K562 (cell line): ENCODE data around the gene NASP. TPM values are rescaled to one million over a fixed set of nuclear protein-coding genes. Genes with fewer than 3 reads are reported as not detected.
A peak's percentile ranks its signal among the peaks of the same experiment; 100 is the strongest.

Experiments
- ATF2 ChIP-seq: sonication (generic); formaldehyde crosslinking; IDR thresholded peaks from 2 replicates; pipeline ENCODE4 v1.8.1; 2022; ENCODE audit warnings: missing genetic modification reagents
- BCOR ChIP-seq: fragments of 450-650 bp; IDR thresholded peaks from 2 replicates; pipeline ENCODE4 v1.6.1; 2016
- HEY1 ChIP-seq: fragments of 250-450 bp; sonication (Bioruptor Pico); IDR thresholded peaks from 2 replicates; pipeline ENCODE4 v1.5.0; 2020; ENCODE audit warnings: mild to moderate bottlenecking, moderate library complexity, borderline replicate concordance
- HNRNPH1 ChIP-seq: fragments of 200-400 bp; formaldehyde crosslinking; optimal IDR thresholded peaks from 2 replicates; pipeline ENCODE3; 2017; ENCODE audit warnings: low read depth, mild to moderate bottlenecking, low read length, moderate library complexity
- KAT7 ChIP-seq: sonication (generic); formaldehyde crosslinking; IDR thresholded peaks from 2 replicates; pipeline ENCODE4 v1.8.0; 2022; ENCODE audit warnings: missing genetic modification reagents, mild to moderate bottlenecking, borderline replicate concordance
- LCOR ChIP-seq: sonication (generic); formaldehyde crosslinking; IDR thresholded peaks from 2 replicates; pipeline ENCODE4 v1.8.0; 2022; ENCODE audit warnings: mild to moderate bottlenecking, missing genetic modification reagents
- LEF1 ChIP-seq: fragments of 450-650 bp; IDR thresholded peaks from 2 replicates; pipeline ENCODE4 v1.6.1; 2016; ENCODE audit warnings: mild to moderate bottlenecking
- MCM5 ChIP-seq: fragments of 450-650 bp; IDR thresholded peaks from 2 replicates; pipeline ENCODE4 v1.6.1; 2016; ENCODE audit warnings: low read depth
- MTA2 ChIP-seq: fragments of 450-650 bp; IDR thresholded peaks from 2 replicates; pipeline ENCODE4 v1.6.1; 2016; ENCODE audit warnings: low read depth
- PKNOX1 ChIP-seq: fragments of 450-650 bp; IDR thresholded peaks from 2 replicates; pipeline ENCODE4 v1.6.1; 2016
- SAFB2 ChIP-seq: fragments of 200-400 bp; formaldehyde crosslinking; IDR thresholded peaks from 2 replicates; pipeline ENCODE4 v1.6.1; 2018; ENCODE audit warnings: borderline replicate concordance, low read length, low read depth, moderate library complexity; ENCODE audit not compliant: severe bottlenecking
- SMAD4 ChIP-seq: fragments of 250-450 bp; sonication (Bioruptor Pico); conservative IDR thresholded peaks from 2 replicates; pipeline ENCODE4 v1.8.0; 2021; ENCODE audit warnings: inconsistent platforms, mild to moderate bottlenecking, moderate library complexity
- SMARCA4 ChIP-seq: fragments of 450-650 bp; IDR thresholded peaks from 2 replicates; pipeline ENCODE4 v1.6.1; 2016
- TBP ChIP-seq: optimal IDR thresholded peaks from 2 replicates; pipeline ENCODE3; 2011; ENCODE audit warnings: low read depth, low read length, improper control_type of control experiment
- XRCC4 ChIP-seq: IDR thresholded peaks from one replicate; pipeline ENCODE4 v1.6.1; 2011; ENCODE audit not compliant: insufficient read depth, insufficient read length; ENCODE audit errors: extremely low read depth
- ZNF197 ChIP-seq: fragments of 200-800 bp; sonication (Bioruptor generic); IDR thresholded peaks from 2 replicates; pipeline ENCODE4 v1.6.1; 2016; ENCODE audit warnings: low read depth, missing genetic modification characterization, missing compliant biosample characterization
- ZNF318 ChIP-seq, 2 experiments: fragments of 450-650 bp; IDR thresholded peaks; 2 replicates each; pipeline ENCODE4 v1.6.1; 2016; ENCODE audit warnings: mild to moderate bottlenecking in 2 of 2, borderline replicate concordance in 1 of 2, low read depth in 1 of 2, moderate library complexity in 1 of 2
- ZNF780A ChIP-seq: fragments of 250-450 bp; sonication (Bioruptor Pico); IDR thresholded peaks from 2 replicates; pipeline ENCODE4 v1.5.0; 2021; ENCODE audit warnings: mild to moderate bottlenecking
- ZNF79 ChIP-seq: fragments of 250-450 bp; sonication (Bioruptor Pico); IDR thresholded peaks from 2 replicates; pipeline ENCODE4 v1.4.0; 2020; ENCODE audit warnings: low read depth, mild to moderate bottlenecking, moderate library complexity
- polyA plus RNA-seq, 8 experiments: library from polyadenylated mRNA; depleted of rRNA in 4 of 8; stranded (reverse) in 5 of 8; unstranded in 3 of 8; fragments of >200 nt; fragmentation: Nextera tagmentation in 2 of 8; fragmentation: Illumina TruSeq in 1 of 8; extraction: Ambion mirVana in 2 of 8; extraction: Trizol in 1 of 8; gene quantifications; 2 replicates each; pipeline versions ENCODE4 v1.2.1 to v1.2.3, GENCODE V29; 2011 to 2014; ENCODE audit warnings: inconsistent platforms in 1 of 8, missing spikeins in 1 of 8
- total RNA-seq, 7 experiments: library from RNA; depleted of rRNA in 6 of 7; stranded (reverse); fragments of >200 nt in 6 of 7; fragmentation: Illumina TruSeq in 2 of 7; extraction: Trizol in 2 of 7; gene quantifications; 2 replicates each; pipeline versions ENCODE4 v1.2.1 to v1.2.3, GENCODE V29; 2011 to 2021; ENCODE audit warnings: low replicate concordance in 1 of 7

Gene NASP
- total and polyA plus RNA-seq, 9 of the 15 experiments (the other 6 are each of a cell fraction or from before 2014, with no cell fraction given): 199 to 578 (median 419) TPM

GRCh38 chr1:45543581-45544417 lies 40.0 kb upstream of the NASP start (continued):
- TF ChIP-seq ZNF197 (CRISPR knock-in tag): no peak
- no peak for TF ChIP-seq ZNF780A
- no peak for TF ChIP-seq LCOR
- peak; percentile 30; the same call in 1 of the 2 replicates for TF ChIP-seq SMARCA4
- no peak for TF ChIP-seq KAT7 (CRISPR knock-in tag)
- no peak for TF ChIP-seq HNRNPH1
- no peak for TF ChIP-seq MCM5
- TF ChIP-seq HEY1 (CRISPR knock-in tag): no peak
- no peak for TF ChIP-seq ZNF318 (IDR thresholded peaks at IDR 0.05; ENCODE audit: borderline replicate concordance in 1 of 2, low read depth in 1 of 2)
- no peak for TF ChIP-seq LEF1
- TF ChIP-seq SMAD4: peak; percentile 24; the same call in 1 of the 2 replicates
- no peak for TF ChIP-seq BCOR
- TF ChIP-seq ZNF79 (CRISPR knock-in tag): no peak
- peak; percentile 52 for TF ChIP-seq PKNOX1
- no peak for TF ChIP-seq ATF2 (CRISPR knock-in tag)
- no peak for TF ChIP-seq MTA2
- no peak for TF ChIP-seq XRCC4
- TF ChIP-seq TBP: no peak
- TF ChIP-seq SAFB2: no peak
